NOMO-1 (cell line): ENCODE results near the gene KCP.

Experiments
- DNase-seq, 2 experiments: peaks; one replicate each; lab custom pipeline; 2025; ENCODE audit not compliant: unreplicated experiment in 2 of 2; lab: John Stamatoyannopoulos, UW

KCP gene

GRCh38 chr7:128876586-128876977 lies 33.9 kb downstream of the KCP start:
- DNase-seq: no peak

GRCh38 chr7:128876127-128876526 lies 34.4 kb downstream of the KCP start:
- DNase-seq: no peak

GRCh38 chr7:128875523-128875948 lies 35.0 kb downstream of the KCP start:
- no peak for DNase-seq

DNA sequence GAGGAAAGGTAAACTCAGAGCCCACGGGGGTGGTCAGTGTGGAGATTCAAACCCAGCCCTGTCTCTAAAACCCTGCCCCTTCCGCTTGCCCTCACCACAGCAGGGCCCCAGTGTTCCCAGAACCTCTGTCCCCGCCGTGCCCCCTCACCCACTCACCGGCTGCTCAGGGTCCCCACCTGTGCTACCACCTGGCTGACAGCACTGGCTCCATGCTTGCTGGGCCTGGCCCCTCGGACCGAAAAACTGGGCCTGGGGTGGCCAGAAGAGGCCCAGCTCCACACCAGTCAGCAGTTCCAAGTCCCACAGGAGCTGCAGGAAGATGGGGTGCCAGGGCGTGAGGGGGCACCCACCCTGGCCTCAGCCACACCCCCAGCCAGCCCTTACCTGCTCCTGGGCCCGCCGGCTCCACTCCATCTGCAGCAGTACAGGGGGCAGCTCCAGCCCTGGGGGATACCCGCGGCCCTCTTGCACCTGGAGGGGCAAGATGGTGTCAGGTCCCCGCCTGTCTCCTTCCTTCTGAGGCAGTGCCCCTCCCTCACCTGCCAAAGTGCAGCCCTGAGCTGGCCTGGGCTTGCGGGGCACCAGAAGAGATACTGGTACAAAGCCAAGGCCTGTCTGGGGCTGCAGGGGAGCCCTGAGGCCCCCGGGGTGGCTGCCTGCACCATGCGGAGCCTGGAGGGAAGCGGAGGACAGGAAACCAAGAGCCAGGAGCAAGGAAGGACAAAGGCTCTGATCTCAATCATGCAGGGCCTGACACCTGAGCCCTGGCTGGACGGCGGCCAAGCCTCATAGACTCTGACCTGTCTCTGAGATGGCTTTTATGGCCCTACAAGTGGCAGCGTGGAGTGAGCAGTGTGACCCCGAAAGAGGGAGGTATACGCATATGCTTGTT lies 36.1 kb downstream of the KCP start:
- no peak for DNase-seq

DNA sequence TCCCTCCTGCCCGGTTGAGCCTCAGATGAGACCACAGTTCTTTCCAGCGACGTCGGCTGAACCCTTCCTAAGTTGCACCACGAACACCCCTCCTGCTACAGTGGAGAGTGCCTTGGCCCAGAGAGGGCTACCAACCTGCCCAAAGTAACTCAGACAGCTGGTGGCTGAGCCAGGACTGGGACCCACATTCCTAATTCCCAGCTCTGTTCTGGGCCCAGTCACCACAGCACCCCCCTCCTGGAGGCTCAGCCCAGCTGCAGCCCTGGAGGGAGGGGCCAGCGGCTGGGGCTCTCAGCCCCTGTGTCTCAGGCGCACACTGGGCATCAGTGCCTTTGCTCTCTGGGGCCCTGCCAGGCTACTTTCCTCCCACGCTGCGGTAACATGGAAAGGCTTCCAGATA lies 37.3 kb downstream of the KCP start:
- DNase-seq: no peak

GRCh38 chr7:128872394-128872824 lies 38.1 kb downstream of the KCP start:
- no peak for DNase-seq

DNA sequence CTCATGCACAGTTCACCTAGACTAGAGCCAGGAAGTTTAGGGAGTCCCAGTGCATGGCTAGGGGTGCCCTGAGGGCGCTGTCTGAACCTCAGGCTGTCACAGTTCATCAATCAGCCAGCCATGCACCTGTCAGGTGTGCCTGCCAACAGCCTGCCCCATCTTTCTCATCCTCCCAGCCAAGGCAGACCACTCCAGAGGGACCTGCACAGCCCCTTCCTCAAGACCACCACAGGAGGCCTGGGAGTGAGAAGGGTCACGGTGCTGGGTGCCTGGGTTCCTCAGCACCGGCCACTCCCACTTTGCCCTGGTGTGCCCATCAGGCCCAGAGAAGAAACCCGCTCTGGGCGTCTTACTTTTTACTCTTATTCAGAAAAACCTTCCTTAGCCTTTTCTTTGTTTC lies 39.5 kb downstream of the KCP start:
- no peak for DNase-seq

- no peak for DNase-seq
Measured at GRCh38 chr7:128869944-128870285, 40.6 kb downstream of the KCP start.

- no peak for DNase-seq
Measured at GRCh38 chr7:128869138-128869943, 41.2 kb downstream of the KCP start.

DNA sequence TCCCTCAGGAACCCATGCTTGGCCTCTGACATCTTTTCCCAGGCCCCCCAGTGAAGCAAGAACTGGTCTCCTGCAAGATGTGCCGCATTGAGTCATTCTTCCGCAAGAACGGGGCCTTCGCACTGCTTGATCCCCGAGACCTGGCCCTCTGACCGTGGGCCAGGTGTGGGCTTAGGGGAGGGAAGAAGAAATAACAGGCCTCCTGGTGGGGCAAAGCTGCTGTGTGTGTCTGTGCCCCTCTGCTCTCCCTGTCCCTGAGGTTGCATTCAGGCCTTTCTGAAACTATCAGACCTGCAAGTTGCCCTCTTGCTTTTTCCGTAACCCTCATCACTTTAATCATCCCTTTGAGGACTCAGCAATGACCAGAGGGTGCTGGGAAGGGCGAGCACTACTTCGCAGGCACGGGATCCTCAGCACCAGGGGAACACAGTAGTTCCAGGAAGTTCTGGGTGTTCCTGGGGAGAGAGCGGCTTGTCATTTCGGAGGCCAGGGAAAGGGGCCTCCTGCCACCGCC lies 41.8 kb downstream of the KCP start:
- DNase-seq: no peak

DNA sequence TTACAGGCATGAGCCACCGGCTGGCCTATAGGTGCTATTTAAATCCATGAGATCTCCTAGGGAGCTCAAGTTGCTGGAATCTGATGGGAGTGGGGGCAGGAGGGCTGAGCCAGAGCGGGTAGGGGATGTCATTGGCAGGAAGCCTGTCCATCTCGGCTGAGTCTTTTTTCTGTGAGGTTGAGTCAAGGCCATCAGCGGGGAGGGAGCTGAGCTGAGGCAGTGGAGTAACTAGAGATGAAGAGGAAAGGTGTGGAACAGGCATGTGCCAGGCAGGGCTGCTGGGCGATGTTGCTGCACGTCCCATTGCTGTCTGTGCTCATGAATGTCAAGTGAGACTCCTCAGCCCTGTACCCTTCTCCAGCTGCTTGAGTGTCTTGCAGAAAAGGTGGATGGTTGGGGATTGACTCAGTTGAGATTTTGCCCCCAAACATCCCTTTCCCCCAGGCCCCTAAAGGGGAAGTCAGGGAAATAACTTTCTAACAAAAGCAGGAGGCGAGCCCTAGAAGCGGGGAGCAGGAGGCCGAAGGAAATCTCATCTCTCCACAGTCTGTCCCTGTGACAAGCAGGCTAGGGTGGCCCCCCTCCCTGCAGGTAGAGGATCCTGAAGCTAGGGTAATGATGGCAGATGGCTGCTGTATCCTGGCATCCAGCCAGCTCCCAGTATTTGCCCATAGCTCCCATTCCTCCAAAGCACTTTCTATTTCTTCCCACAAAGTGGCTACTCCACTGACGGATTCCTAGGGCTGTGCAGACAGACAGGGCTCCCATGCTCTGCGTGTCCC lies 42.5 kb downstream of the KCP start:
- no peak for DNase-seq

DNA sequence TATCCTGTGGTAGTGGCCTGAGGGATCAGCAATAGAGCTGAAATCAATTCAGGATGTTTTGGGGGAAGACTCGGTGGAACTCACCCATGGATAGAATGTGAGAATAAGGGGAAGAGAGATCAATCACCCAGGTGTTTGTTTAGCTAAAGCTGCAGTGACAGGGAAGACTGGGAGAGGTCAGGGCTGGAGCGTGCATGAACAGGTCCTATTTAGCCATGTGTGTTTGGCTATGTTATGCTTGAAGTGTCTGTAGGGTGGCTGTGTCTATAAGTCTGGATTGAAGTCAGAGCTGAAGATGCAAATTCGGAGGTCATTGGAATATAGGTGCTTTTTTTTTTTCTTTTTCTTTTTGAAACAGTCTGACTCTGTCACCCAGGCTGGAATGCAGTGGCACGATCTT lies 43.3 kb downstream of the KCP start:
- DNase-seq: no peak

DNA sequence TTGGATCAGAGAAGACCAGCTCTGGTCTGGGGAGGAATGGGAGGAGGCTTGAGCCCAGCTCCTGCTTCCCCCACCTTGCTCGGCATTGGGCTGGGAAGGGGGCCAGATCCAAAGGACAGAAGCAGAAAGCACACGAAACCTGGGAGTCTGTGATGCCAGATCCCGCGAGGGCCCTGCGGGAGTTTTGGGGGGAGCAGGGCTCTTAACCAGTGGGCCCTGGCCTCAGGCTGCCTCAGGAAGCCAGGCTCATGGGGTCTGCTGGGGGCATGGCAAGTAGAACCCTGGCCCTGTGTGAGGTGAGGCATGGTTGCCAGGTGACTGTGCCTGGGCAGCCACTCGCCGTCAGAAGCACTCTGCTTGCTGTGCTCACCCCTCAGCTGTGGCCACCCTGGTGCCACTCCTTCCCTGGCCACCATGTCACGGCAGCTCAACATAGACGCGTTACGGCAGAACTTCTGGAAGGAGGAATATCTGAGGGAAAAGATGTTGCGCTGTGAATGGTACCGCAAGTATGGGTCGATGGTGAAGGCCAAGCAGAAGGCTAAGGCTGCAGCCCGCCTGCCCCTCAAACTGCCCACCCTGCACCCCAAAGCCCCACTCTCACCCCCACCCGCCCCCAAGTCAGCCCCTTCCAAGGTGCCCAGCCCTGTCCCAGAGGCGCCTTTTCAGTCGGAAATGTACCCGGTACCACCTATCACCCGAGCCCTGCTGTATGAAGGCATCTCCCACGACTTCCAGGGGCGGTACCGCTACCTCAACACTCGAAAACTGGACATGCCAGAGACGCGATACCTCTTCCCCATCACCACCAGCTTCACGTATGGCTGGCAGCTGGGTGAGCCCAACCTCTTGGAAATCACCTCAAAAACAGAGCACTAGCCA lies 44.3 kb downstream of the KCP start:
- DNase-seq: no peak

- no peak for DNase-seq
Measured at GRCh38 chr7:128865303-128865702, 45.2 kb downstream of the KCP start.

- peak; percentile 1 to 9 for DNase-seq
Measured at GRCh38 chr7:128863433-128863989, 47.0 kb downstream of the KCP start.

DNA sequence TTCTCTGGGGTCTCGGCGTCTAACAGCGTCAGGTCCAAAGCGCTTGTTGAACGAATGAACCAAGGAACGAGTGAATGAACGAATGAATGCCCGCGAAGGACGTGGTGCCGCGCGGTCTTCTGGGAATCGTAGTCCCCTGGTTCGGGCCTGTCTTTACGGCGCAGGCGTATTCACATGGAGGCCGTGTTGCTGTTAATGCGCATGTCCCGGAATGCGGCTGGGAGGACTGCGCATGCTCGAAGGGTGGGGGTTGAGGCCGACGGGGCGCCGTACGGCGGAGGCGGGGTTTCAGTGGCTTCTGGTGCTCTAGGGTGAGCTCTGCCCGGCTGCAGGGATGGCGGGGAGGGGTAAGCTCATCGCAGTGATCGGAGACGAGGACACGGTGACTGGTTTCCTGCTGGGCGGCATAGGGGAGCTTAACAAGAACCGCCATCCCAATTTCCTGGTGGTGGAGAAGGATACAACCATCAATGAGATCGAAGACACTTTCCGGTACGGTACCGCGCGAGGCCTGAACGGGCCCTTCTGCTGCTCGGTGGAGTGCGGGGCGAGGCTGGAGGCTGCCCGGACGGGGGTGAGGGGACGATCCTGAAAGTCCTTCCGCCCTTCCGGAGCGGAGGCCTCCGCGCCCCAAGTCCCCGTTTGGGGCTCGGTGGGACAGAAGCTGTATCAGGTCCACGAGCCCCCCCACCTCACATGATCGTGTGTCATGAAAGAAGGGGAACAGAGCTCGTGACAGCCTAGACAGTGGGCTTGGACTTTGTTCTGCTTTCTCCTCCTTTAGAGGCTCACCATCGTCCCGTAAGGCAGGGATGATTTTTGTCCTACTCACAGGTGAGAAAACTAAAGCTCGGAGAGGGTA lies 47.7 kb downstream of the KCP start, which contains the start of gene ATP6V1F:
Gene ATP6V1F, plus strand, starts transcription at position 286 of the 862 bp plus-strand sequence. Its CDS starts 49 bp downstream, at position 335.
- DNase-seq: peak; percentile 82 to 91

GRCh38 chr7:128861957-128862570 lies 48.4 kb downstream of the KCP start:
- DNase-seq: no peak
